Epithelial cell of esophagus (primary cell): ENCODE measurements around the gene CRYGS.
A peak's percentile ranks its signal among the peaks of the same experiment; 100 is the strongest.
"Not testable (repeated sequence)": the region's sequence is repeated elsewhere in the genome, so short reads cannot be mapped to it uniquely, and the experiment has no call there.

Experiments
- DNase-seq: peaks from one replicate; pipeline ENCODE4 v3.0.0; 2010; ENCODE audit warnings: low read depth
- H3K4me3 ChIP-seq: 2 replicates; pipeline ENCODE4 v1.5.1; 2011; ENCODE audit warnings: mild to moderate bottlenecking, low read length, control low read depth
- CTCF ChIP-seq: IDR thresholded peaks from 2 replicates; pipeline ENCODE4 v1.5.1; 2011; ENCODE audit warnings: low read depth, mild to moderate bottlenecking, low read length, control low read depth, inconsistent platforms; ENCODE audit not compliant: insufficient read depth; ENCODE audit errors: missing control alignments

CRYGS gene

GRCh38 chr3:186587183-186587582 is 43.0 kb upstream of the CRYGS start:
- no peak for TF ChIP-seq CTCF
- no peak overlapping the region for H3K4me3 ChIP-seq
- DNase-seq, result no peak

GRCh38 chr3:186586245-186586644 is 42.1 kb upstream of the CRYGS start:
- not testable (repeated sequence) for DNase-seq, H3K4me3 ChIP-seq

- no peak for TF ChIP-seq CTCF
Observed at GRCh38 chr3:186583831-186584230, 39.7 kb upstream of the CRYGS start.

GRCh38 chr3:186582541-186582940 is 38.4 kb upstream of the CRYGS start:
- no peak for TF ChIP-seq CTCF
- no peak for DNase-seq
- no peak overlapping the region for H3K4me3 ChIP-seq

More at GRCh38 chr3:186583831-186584230, 39.7 kb upstream of the CRYGS start:
- peak; percentile 63 for DNase-seq
- H3K4me3 ChIP-seq, result no peak overlapping the region

GRCh38 chr3:186580785-186581184 is 36.6 kb upstream of the CRYGS start:
- no peak for DNase-seq
- no peak for TF ChIP-seq CTCF
- no peak overlapping the region for H3K4me3 ChIP-seq

- DNase-seq, result no peak
- TF ChIP-seq CTCF, result no peak
- no peak overlapping the region for H3K4me3 ChIP-seq
Observed at GRCh38 chr3:186577521-186577920, 33.3 kb upstream of the CRYGS start.

GRCh38 chr3:186571644-186572013 is 27.4 kb upstream of the CRYGS start:
- H3K4me3 ChIP-seq, result peak overlapping the region; percentile 83
- DNase-seq, result no peak
- TF ChIP-seq CTCF, result no peak

- H3K4me3 ChIP-seq, result peak overlapping the region; percentile 83
- DNase-seq, result no peak
- TF ChIP-seq CTCF, result no peak
Observed at GRCh38 chr3:186570941-186571643, 26.9 kb upstream of the CRYGS start.
